Neural cell (in vitro differentiated cells): ENCODE measurements around the gene TMEM175.

Experiments
- EZH2 ChIP-seq: fragments of 200-600, 300-800 bp; shearing (Covaris generic), sonication (generic); IDR thresholded peaks from 2 replicates; pipeline ENCODE4 v1.6.1; 2014; ENCODE audit warnings: antibody characterized with exemption, low read length, borderline replicate concordance, mild to moderate bottlenecking; ENCODE audit not compliant: insufficient read depth, poor library complexity, severe bottlenecking
- MXI1 ChIP-seq: fragments of 450-650 bp; conservative IDR thresholded peaks from 2 replicates; pipeline ENCODE4 v1.6.1; 2014; ENCODE audit warnings: antibody characterized with exemption, mild to moderate bottlenecking; ENCODE audit not compliant: poor library complexity, severe bottlenecking
- POLR2AphosphoS5 ChIP-seq: IDR thresholded peaks from 2 replicates; pipeline ENCODE4 v1.6.1; 2012
- RAD21 ChIP-seq: fragments of 450-650 bp; conservative IDR thresholded peaks from 2 replicates; pipeline ENCODE4 v1.6.1; 2014; ENCODE audit warnings: antibody characterized with exemption, mild to moderate bottlenecking, moderate library complexity
- SMC3 ChIP-seq: fragments of 450-650 bp; conservative IDR thresholded peaks from 2 replicates; pipeline ENCODE4 v1.6.1; 2014; ENCODE audit warnings: antibody characterized with exemption, mild to moderate bottlenecking, moderate library complexity; ENCODE audit not compliant: poor library complexity
- TF ChIP-seq, protein P1 (sequence below): fragments of 450-650 bp; IDR thresholded peaks from 2 replicates; pipeline ENCODE4 v1.5.1; 2014; ENCODE audit warnings: antibody characterized with exemption, mild to moderate bottlenecking, moderate library complexity; ENCODE audit not compliant: poor library complexity, severe bottlenecking
- TF ChIP-seq, protein P2 (sequence below): IDR thresholded peaks from 2 replicates; pipeline ENCODE4 v1.6.1; 2012; ENCODE audit warnings: borderline replicate concordance

DNA sequence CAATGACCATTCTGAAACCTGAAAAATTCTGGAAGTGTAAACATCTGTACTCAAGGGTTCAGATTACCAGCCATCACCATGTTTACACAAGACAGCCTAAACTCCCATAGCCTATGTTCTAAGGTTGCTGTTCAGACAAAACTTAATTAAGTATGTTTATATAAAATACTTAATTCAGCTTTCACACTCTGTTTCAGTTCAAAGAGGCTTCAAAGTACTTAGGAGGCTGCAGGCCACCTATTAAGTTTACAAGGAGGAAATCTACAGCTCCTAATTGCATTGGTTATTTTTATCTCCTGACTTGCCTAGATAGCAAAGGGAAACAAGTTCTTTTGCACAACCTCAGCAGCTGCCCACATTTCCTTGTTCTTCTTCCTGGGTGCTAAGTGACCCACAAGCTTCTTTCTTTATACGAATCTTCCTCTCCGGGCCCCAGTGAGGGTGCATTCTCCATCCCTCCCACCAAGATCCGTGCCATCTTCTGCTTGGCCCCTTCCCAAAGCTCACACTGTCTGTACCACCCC, 2.2 kb upstream of the TMEM175 start:
- no peak for TF ChIP-seq RAD21
- no peak for TF ChIP-seq POLR2AphosphoS5
- TF ChIP-seq, protein P1, sequence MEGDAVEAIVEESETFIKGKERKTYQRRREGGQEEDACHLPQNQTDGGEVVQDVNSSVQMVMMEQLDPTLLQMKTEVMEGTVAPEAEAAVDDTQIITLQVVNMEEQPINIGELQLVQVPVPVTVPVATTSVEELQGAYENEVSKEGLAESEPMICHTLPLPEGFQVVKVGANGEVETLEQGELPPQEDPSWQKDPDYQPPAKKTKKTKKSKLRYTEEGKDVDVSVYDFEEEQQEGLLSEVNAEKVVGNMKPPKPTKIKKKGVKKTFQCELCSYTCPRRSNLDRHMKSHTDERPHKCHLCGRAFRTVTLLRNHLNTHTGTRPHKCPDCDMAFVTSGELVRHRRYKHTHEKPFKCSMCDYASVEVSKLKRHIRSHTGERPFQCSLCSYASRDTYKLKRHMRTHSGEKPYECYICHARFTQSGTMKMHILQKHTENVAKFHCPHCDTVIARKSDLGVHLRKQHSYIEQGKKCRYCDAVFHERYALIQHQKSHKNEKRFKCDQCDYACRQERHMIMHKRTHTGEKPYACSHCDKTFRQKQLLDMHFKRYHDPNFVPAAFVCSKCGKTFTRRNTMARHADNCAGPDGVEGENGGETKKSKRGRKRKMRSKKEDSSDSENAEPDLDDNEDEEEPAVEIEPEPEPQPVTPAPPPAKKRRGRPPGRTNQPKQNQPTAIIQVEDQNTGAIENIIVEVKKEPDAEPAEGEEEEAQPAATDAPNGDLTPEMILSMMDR, result no peak
- TF ChIP-seq SMC3, result no peak
- TF ChIP-seq, protein P2, sequence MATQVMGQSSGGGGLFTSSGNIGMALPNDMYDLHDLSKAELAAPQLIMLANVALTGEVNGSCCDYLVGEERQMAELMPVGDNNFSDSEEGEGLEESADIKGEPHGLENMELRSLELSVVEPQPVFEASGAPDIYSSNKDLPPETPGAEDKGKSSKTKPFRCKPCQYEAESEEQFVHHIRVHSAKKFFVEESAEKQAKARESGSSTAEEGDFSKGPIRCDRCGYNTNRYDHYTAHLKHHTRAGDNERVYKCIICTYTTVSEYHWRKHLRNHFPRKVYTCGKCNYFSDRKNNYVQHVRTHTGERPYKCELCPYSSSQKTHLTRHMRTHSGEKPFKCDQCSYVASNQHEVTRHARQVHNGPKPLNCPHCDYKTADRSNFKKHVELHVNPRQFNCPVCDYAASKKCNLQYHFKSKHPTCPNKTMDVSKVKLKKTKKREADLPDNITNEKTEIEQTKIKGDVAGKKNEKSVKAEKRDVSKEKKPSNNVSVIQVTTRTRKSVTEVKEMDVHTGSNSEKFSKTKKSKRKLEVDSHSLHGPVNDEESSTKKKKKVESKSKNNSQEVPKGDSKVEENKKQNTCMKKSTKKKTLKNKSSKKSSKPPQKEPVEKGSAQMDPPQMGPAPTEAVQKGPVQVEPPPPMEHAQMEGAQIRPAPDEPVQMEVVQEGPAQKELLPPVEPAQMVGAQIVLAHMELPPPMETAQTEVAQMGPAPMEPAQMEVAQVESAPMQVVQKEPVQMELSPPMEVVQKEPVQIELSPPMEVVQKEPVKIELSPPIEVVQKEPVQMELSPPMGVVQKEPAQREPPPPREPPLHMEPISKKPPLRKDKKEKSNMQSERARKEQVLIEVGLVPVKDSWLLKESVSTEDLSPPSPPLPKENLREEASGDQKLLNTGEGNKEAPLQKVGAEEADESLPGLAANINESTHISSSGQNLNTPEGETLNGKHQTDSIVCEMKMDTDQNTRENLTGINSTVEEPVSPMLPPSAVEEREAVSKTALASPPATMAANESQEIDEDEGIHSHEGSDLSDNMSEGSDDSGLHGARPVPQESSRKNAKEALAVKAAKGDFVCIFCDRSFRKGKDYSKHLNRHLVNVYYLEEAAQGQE, result no peak
- no peak for TF ChIP-seq EZH2
- TF ChIP-seq MXI1, result no peak
